ENCODE data around the gene TMPRSS11A.

TMPRSS11A gene

DNA sequence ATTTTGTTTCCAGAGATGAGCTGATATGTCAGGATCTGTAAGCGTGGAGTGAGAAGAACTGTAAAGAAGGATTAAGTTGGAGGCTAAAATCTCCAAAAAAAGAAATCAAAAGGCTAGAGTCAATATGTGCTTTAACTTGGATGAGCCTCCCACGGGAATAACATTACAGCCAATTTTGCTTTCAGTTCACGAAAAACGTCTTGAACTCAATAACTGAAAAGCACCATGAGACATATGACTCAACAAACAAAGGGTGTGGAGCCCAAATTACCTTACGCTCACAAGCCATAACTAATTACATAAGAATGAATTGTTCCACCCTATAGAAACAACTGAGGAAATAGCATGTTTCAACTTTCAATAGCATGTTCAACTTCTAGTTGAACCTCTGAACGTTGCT is 101.8 kb downstream of the TMPRSS11A start:
- no peak for DNase-seq
